ENCODE data around the gene FURIN. TPM values are rescaled to one million over a fixed set of nuclear protein-coding genes. Genes with fewer than 3 reads are reported as not detected.

The FURIN gene
- total and polyA plus RNA-seq, 4 donors = 13.2 to 27.0 (median 24.3) TPM

DNA sequence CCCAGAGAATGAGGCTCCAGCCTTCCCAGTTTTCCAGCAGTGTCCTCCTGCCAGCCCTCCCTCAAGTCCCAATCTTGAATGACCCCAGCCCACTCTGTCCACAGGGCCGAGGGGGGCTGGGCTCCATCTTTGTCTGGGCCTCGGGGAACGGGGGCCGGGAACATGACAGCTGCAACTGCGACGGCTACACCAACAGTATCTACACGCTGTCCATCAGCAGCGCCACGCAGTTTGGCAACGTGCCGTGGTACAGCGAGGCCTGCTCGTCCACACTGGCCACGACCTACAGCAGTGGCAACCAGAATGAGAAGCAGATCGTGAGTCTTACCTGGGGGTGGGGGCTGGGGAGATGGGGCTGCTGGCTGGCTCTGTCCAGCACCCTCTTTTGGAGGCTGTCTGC is 10.3 kb downstream of the FURIN start:
- Histone ChIP-seq H3K9me3 (ENCODE audit: control insufficient read depth, insufficient read depth, low read length) (no peaks in the 10 kb centered on the region), H3K27ac (ENCODE audit: low read depth, low read length) (no peak overlapping the region), H3K4me3 (ENCODE audit: low read depth, low read length) (no peak overlapping the region), H3K27me3 (ENCODE audit: control insufficient read depth, insufficient read depth, low read length) (no peaks in the 10 kb centered on the region), H3K4me1 (ENCODE audit: control insufficient read depth, insufficient read depth, low read length) (peaks cover 17% of the 10 kb centered on the region), H3K36me3 (ENCODE audit: control insufficient read depth, insufficient read depth, low read length) (peaks cover 86% of the 10 kb centered on the region)
- DNase-seq (ENCODE audit: low read depth in 4 of 6, low spot score in 6 of 6) = no peak
- 85% methylated on average over 12 of the region's 15 CpGs for WGBS (ENCODE audit: insufficient coverage)

- Histone ChIP-seq H3K4me3 (ENCODE audit: low read depth, low read length) (no peak overlapping the region), H3K9me3 (ENCODE audit: control insufficient read depth, insufficient read depth, low read length) (no peaks in the 10 kb centered on the region), H3K4me1 (ENCODE audit: control insufficient read depth, insufficient read depth, low read length) (peaks cover 20% of the 10 kb centered on the region), H3K27me3 (ENCODE audit: control insufficient read depth, insufficient read depth, low read length) (no peaks in the 10 kb centered on the region), H3K36me3 (ENCODE audit: control insufficient read depth, insufficient read depth, low read length) (peaks cover 83% of the 10 kb centered on the region), H3K27ac (ENCODE audit: low read depth, low read length) (no peak overlapping the region)
- 94% methylated on average over 35 of the region's 35 CpGs for WGBS (ENCODE audit: insufficient coverage)
- DNase-seq (ENCODE audit: low read depth in 4 of 6, low spot score in 6 of 6) = no peak
Measured at GRCh38 chr15:90879730-90880366, 11.5 kb downstream of the FURIN start.

DNA sequence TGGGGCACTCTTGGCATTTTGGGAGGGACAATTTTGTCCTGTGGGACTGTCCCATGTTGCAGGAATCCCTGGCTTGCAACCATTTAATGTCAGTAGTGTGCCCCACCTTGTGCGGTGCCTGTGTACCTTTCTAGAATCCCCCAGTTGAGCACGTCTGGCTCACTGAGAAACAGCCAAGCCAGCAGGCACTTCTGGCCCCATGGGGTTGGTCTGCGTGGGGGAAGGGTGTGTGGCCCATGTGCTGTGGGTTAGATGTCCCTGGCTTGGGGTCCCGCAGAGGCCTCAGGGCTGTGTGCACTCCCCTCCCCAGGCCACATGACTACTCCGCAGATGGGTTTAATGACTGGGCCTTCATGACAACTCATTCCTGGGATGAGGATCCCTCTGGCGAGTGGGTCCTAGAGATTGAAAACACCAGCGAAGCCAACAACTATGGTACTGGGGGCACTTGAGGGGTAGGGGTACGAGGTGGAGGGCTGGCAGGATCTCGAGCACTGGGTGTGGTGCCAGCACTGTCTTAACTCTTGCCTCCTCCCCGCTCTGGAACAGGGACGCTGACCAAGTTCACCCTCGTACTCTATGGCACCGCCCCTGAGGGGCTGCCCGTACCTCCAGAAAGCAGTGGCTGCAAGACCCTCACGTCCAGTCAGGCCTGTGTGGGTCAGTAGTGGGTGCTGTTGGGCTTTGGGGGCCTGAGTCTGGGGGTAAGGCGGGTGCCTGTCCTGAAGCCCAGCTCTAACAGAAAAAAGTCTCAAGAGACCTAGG is 12.2 kb downstream of the FURIN start:
- 93% methylated on average over 13 of the region's 16 CpGs for WGBS (ENCODE audit: insufficient coverage)
- no peak overlapping the region for H3K27ac ChIP-seq (ENCODE audit: low read depth, low read length)
- no peaks in the 10 kb centered on the region for H3K27me3 ChIP-seq (ENCODE audit: control insufficient read depth, insufficient read depth, low read length)
- DNase-seq (ENCODE audit: low read depth in 4 of 6, low spot score in 6 of 6) = no peak
- H3K4me1 ChIP-seq (ENCODE audit: control insufficient read depth, insufficient read depth, low read length) = peaks cover 27% of the 10 kb centered on the region
- no peaks in the 10 kb centered on the region for H3K9me3 ChIP-seq (ENCODE audit: control insufficient read depth, insufficient read depth, low read length)
- peaks cover 80% of the 10 kb centered on the region for H3K36me3 ChIP-seq (ENCODE audit: control insufficient read depth, insufficient read depth, low read length)
- no peak overlapping the region for H3K4me3 ChIP-seq (ENCODE audit: low read depth, low read length)

- 86% methylated on average over 33 of the region's 35 CpGs for WGBS (ENCODE audit: insufficient coverage)
- H3K27ac ChIP-seq (ENCODE audit: low read depth, low read length) = no peak overlapping the region
- H3K27me3 ChIP-seq (ENCODE audit: control insufficient read depth, insufficient read depth, low read length) = no peaks in the 10 kb centered on the region
- H3K4me3 ChIP-seq (ENCODE audit: low read depth, low read length) = no peak overlapping the region
- H3K4me1 ChIP-seq (ENCODE audit: control insufficient read depth, insufficient read depth, low read length) = peaks cover 32% of the 10 kb centered on the region
- DNase-seq (ENCODE audit: low read depth in 4 of 6, low spot score in 6 of 6) = no peak
- H3K9me3 ChIP-seq (ENCODE audit: control insufficient read depth, insufficient read depth, low read length) = no peaks in the 10 kb centered on the region
- H3K36me3 ChIP-seq (ENCODE audit: control insufficient read depth, insufficient read depth, low read length) = peaks cover 72% of the 10 kb centered on the region
Measured at GRCh38 chr15:90881181-90881977, 13.0 kb downstream of the FURIN start.

GRCh38 chr15:90881978-90882721 is 13.8 kb downstream of the FURIN start:
- no peaks in the 10 kb centered on the region for H3K27me3 ChIP-seq (ENCODE audit: control insufficient read depth, insufficient read depth, low read length)
- H3K4me1 ChIP-seq (ENCODE audit: control insufficient read depth, insufficient read depth, low read length) = peaks cover 32% of the 10 kb centered on the region
- H3K4me3 ChIP-seq (ENCODE audit: low read depth, low read length) = no peak overlapping the region
- H3K36me3 ChIP-seq (ENCODE audit: control insufficient read depth, insufficient read depth, low read length) = peaks cover 69% of the 10 kb centered on the region
- no peak overlapping the region for H3K27ac ChIP-seq (ENCODE audit: low read depth, low read length)
- 97% methylated on average over 11 of the region's 19 CpGs for WGBS (ENCODE audit: insufficient coverage)
- H3K9me3 ChIP-seq (ENCODE audit: control insufficient read depth, insufficient read depth, low read length) = no peaks in the 10 kb centered on the region
- DNase-seq (ENCODE audit: low read depth in 4 of 6, low spot score in 6 of 6) = no peak

DNA sequence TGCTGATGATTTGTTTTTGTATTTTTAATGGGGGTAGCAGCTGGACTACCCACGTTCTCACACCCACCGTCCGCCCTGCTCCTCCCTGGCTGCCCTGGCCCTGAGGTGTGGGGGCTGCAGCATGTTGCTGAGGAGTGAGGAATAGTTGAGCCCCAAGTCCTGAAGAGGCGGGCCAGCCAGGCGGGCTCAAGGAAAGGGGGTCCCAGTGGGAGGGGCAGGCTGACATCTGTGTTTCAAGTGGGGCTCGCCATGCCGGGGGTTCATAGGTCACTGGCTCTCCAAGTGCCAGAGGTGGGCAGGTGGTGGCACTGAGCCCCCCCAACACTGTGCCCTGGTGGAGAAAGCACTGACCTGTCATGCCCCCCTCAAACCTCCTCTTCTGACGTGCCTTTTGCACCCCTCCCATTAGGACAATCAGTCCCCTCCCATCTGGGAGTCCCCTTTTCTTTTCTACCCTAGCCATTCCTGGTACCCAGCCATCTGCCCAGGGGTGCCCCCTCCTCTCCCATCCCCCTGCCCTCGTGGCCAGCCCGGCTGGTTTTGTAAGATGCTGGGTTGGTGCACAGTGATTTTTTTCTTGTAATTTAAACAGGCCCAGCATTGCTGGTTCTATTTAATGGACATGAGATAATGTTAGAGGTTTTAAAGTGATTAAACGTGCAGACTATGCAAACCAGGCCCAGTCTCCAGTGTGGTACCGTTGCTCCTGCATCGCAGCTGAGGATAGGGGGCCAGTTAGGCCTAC is 14.6 kb downstream of the FURIN start:
- Histone ChIP-seq H3K9me3 (ENCODE audit: control insufficient read depth, insufficient read depth, low read length) (no peaks in the 10 kb centered on the region), H3K4me3 (ENCODE audit: low read depth, low read length) (no peak overlapping the region), H3K36me3 (ENCODE audit: control insufficient read depth, insufficient read depth, low read length) (peaks cover 64% of the 10 kb centered on the region), H3K27ac (ENCODE audit: low read depth, low read length) (peak overlapping the region; percentile 80), H3K4me1 (ENCODE audit: control insufficient read depth, insufficient read depth, low read length) (peaks cover 32% of the 10 kb centered on the region), H3K27me3 (ENCODE audit: control insufficient read depth, insufficient read depth, low read length) (no peaks in the 10 kb centered on the region)
- 84% methylated on average over 11 of the region's 13 CpGs for WGBS (ENCODE audit: insufficient coverage)
- DNase-seq (ENCODE audit: low read depth in 4 of 6, low spot score in 6 of 6) = no peak

GRCh38 chr15:90883526-90883975 is 15.2 kb downstream of the FURIN start:
- DNase-seq (ENCODE audit: low read depth in 4 of 6, low spot score in 6 of 6) = peak in 1 of 6 donors; percentile 28
- Histone ChIP-seq H3K27ac (ENCODE audit: low read depth, low read length) (peak overlapping the region; percentile 80), H3K27me3 (ENCODE audit: control insufficient read depth, insufficient read depth, low read length) (no peaks in the 10 kb centered on the region), H3K4me3 (ENCODE audit: low read depth, low read length) (peak overlapping the region; percentile 41), H3K4me1 (ENCODE audit: control insufficient read depth, insufficient read depth, low read length) (peaks cover 32% of the 10 kb centered on the region), H3K9me3 (ENCODE audit: control insufficient read depth, insufficient read depth, low read length) (no peaks in the 10 kb centered on the region), H3K36me3 (ENCODE audit: control insufficient read depth, insufficient read depth, low read length) (peaks cover 60% of the 10 kb centered on the region)
- WGBS (ENCODE audit: insufficient coverage) = 74% methylated on average over 5 of the region's 7 CpGs

DNA sequence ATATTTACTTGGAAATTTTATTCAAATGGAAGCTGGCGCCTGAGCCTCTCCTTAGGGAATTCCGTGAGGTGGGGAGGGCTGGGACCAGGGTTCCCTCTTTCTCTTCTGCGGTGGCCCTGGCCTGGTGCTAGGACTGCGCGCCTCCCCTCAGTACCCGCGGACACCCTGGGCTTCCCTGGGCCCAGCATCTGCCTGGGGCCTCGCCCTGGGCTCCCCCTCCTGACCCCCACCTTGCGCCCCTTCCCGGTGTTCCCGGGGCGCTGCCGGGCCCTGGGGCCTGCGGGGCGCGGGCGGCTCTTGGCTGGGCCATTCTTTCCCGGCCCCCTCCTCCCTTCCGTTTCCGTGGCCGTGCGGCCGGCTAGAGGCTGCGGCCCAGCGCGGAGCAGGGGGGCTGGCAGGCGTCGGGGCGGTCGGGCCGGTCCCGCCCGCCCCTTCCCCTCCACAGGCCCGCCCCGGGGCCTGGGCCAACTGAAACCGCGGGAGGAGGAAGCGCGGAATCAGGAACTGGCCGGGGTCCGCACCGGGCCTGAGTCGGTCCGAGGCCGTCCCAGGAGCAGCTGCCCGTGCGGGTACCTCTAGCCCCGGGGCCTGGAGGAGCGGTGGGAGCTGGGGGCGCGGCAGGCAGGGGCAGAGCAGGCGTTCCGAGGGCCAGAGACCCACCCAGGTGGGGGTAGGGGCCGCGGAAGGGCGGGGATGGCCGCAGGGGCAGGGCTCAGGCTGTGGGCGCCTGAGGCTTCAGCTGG is 15.8 kb downstream of the FURIN start, which contains the start of gene FES:
FES (plus strand) TSS at position 529 of the 743 bp plus-strand sequence. CDS start 542 bp downstream, outside the sequence.
- peak in 2 of 6 donors; percentile 10 to 76 for DNase-seq (ENCODE audit: low read depth in 4 of 6, low spot score in 6 of 6)
- Histone ChIP-seq H3K4me1 (ENCODE audit: control insufficient read depth, insufficient read depth, low read length) (peaks cover 32% of the 10 kb centered on the region), H3K4me3 (ENCODE audit: low read depth, low read length) (peak within 1 kb of the TSS; percentile 41), H3K36me3 (ENCODE audit: control insufficient read depth, insufficient read depth, low read length) (peaks cover 54% of the 10 kb centered on the region), H3K27me3 (ENCODE audit: control insufficient read depth, insufficient read depth, low read length) (no peaks in the 10 kb centered on the region), H3K9me3 (ENCODE audit: control insufficient read depth, insufficient read depth, low read length) (no peaks in the 10 kb centered on the region), H3K27ac (ENCODE audit: low read depth, low read length) (peak within 1 kb of the TSS; percentile 80)
- WGBS (ENCODE audit: insufficient coverage) = 12% methylated on average over 52 of the region's 58 CpGs
